GM21825 (cell line): ENCODE data around the gene PTPRN2.

Experiments
- ATAC-seq: cut with Tn5 transposase; IDR thresholded peaks from one replicate; pipeline ENCODE4 v1.9.1; 2021; ENCODE audit warnings: mild to moderate bottlenecking, moderate library complexity; ENCODE audit not compliant: unreplicated experiment

PTPRN2 gene

GRCh38 chr7:157618823-157619606, 968.6 kb downstream of the PTPRN2 start:
- ATAC-seq = no peak

- ATAC-seq = no peak
Observed at GRCh38 chr7:157618091-157618726, 969.4 kb downstream of the PTPRN2 start.

GRCh38 chr7:157617401-157617800, 970.2 kb downstream of the PTPRN2 start:
- ATAC-seq = no peak

GRCh38 chr7:157616931-157617330, 970.7 kb downstream of the PTPRN2 start:
- no peak for ATAC-seq

- no peak for ATAC-seq
Observed at GRCh38 chr7:157616426-157616825, 971.2 kb downstream of the PTPRN2 start.

- ATAC-seq = no peak
Observed at GRCh38 chr7:157615852-157616251, 971.8 kb downstream of the PTPRN2 start.

- no peak for ATAC-seq
Observed at GRCh38 chr7:157615101-157615817, 972.4 kb downstream of the PTPRN2 start.

- no peak for ATAC-seq
Observed at GRCh38 chr7:157614457-157615020, 973.1 kb downstream of the PTPRN2 start.

GRCh38 chr7:157613575-157614322, 973.9 kb downstream of the PTPRN2 start:
- ATAC-seq = no peak

GRCh38 chr7:157612664-157613561, 974.7 kb downstream of the PTPRN2 start:
- peak; percentile 71 for ATAC-seq

- ATAC-seq = no peak
Observed at GRCh38 chr7:157612009-157612663, 975.5 kb downstream of the PTPRN2 start.

GRCh38 chr7:157611341-157611740, 976.3 kb downstream of the PTPRN2 start:
- no peak for ATAC-seq

GRCh38 chr7:157610671-157611295, 976.8 kb downstream of the PTPRN2 start:
- ATAC-seq = no peak

GRCh38 chr7:157609932-157610640, 977.5 kb downstream of the PTPRN2 start:
- ATAC-seq = no peak

- ATAC-seq = no peak
Observed at GRCh38 chr7:157609516-157609915, 978.1 kb downstream of the PTPRN2 start.

GRCh38 chr7:157607218-157607617, 980.4 kb downstream of the PTPRN2 start:
- ATAC-seq = no peak

- no peak for ATAC-seq
Observed at GRCh38 chr7:157606140-157606539, 981.5 kb downstream of the PTPRN2 start.

- no peak for ATAC-seq
Observed at GRCh38 chr7:157605638-157606037, 982.0 kb downstream of the PTPRN2 start.
